ENCODE results near the gene PECR.

- TF ChIP-seq, protein P1, sequence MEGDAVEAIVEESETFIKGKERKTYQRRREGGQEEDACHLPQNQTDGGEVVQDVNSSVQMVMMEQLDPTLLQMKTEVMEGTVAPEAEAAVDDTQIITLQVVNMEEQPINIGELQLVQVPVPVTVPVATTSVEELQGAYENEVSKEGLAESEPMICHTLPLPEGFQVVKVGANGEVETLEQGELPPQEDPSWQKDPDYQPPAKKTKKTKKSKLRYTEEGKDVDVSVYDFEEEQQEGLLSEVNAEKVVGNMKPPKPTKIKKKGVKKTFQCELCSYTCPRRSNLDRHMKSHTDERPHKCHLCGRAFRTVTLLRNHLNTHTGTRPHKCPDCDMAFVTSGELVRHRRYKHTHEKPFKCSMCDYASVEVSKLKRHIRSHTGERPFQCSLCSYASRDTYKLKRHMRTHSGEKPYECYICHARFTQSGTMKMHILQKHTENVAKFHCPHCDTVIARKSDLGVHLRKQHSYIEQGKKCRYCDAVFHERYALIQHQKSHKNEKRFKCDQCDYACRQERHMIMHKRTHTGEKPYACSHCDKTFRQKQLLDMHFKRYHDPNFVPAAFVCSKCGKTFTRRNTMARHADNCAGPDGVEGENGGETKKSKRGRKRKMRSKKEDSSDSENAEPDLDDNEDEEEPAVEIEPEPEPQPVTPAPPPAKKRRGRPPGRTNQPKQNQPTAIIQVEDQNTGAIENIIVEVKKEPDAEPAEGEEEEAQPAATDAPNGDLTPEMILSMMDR (IDR thresholded peaks at IDR 0.05) = no peak
- TF ChIP-seq EZH2 (IDR thresholded peaks at IDR 0.05) (no peak), EZH2phosphoT487 (IDR thresholded peaks at IDR 0.05) (no peak)
Measured at GRCh38 chr2:216098421-216099334, 17.1 kb upstream of the PECR start.

Measured in neural progenitor cell (in vitro differentiated cells).